ENCODE measurements around the gene AKT1S1. TPM values are rescaled to one million over a fixed set of nuclear protein-coding genes. Genes with fewer than 3 reads are reported as not detected.

Gene AKT1S1
- total RNA-seq, 1 experiment from 2014 or later, result 70.6 TPM

DNA sequence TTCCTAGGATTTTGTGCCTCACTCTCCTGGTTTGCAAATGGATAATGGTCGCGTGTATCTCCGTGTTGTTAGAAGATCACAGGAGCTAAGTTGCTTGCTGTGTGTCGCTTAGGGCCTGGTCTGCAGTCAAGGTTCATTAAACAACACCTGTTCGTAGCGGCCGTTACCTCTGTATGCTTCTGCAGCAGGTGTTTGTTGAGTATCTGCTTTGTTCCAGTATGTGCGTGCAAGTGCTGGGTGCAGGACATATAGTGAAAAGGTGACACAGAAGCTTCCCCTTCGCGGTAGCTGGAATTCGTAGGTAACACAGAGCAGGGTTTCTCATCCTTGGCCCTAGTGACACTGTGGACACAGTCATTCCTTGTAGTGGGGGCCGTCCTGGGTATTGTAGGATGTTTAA, 53.7 kb downstream of the AKT1S1 start (continued):
- TF ChIP-seq, protein P1, sequence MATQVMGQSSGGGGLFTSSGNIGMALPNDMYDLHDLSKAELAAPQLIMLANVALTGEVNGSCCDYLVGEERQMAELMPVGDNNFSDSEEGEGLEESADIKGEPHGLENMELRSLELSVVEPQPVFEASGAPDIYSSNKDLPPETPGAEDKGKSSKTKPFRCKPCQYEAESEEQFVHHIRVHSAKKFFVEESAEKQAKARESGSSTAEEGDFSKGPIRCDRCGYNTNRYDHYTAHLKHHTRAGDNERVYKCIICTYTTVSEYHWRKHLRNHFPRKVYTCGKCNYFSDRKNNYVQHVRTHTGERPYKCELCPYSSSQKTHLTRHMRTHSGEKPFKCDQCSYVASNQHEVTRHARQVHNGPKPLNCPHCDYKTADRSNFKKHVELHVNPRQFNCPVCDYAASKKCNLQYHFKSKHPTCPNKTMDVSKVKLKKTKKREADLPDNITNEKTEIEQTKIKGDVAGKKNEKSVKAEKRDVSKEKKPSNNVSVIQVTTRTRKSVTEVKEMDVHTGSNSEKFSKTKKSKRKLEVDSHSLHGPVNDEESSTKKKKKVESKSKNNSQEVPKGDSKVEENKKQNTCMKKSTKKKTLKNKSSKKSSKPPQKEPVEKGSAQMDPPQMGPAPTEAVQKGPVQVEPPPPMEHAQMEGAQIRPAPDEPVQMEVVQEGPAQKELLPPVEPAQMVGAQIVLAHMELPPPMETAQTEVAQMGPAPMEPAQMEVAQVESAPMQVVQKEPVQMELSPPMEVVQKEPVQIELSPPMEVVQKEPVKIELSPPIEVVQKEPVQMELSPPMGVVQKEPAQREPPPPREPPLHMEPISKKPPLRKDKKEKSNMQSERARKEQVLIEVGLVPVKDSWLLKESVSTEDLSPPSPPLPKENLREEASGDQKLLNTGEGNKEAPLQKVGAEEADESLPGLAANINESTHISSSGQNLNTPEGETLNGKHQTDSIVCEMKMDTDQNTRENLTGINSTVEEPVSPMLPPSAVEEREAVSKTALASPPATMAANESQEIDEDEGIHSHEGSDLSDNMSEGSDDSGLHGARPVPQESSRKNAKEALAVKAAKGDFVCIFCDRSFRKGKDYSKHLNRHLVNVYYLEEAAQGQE (IDR thresholded peaks at IDR 0.05; ENCODE audit: low read depth), result no peak
- TF ChIP-seq ELF1 (IDR thresholded peaks at IDR 0.05; ENCODE audit: borderline replicate concordance, low read depth), result no peak

DNA sequence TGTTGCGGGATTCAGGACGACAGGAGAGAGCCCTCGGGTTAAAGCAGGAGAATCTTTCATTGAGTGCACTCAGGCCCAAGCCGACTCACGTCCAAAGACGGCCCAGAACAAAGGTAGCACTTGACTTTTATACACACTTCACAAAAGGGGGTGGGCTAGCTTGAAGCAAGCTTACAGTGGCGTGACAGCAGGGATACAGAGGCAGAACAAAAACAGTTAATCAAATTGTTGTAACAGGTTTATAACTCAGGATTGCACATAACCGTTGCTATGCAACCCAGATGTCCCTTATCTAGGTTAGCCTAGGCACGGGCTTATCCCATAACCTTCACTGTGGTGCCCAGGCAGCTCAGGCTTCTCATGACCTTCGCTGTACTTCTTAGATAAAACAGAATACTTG, 57.0 kb downstream of the AKT1S1 start:
- H3K9ac ChIP-seq (ENCODE audit: low read length), result no peak overlapping the region
- ChIA-PET CTCF (no interaction called here), POLR2A (no interaction called here), RAD21 (ENCODE audit: low non-redundant PET in 1 of 2, low total read pairs in 2 of 2, uncharacterized antibody in 2 of 2, unreplicated experiment in 2 of 2) (no interaction called here)
- H3K4me3 ChIP-seq (replicated peaks in 1 of 2; ENCODE audit: low read depth in 1 of 2, low read length in 2 of 2), result no peak overlapping the region
- intact Hi-C loops (cut with micrococcal nuclease), result no loop called here
- H2AFZ ChIP-seq (ENCODE audit: low read depth, low read length, poor library complexity, severe bottlenecking), result no peak overlapping the region
- no peaks in the 10 kb centered on the region for H3K9me2 ChIP-seq (ENCODE audit: insufficient read depth)
- H3K79me2 ChIP-seq (ENCODE audit: insufficient read depth, low read length), result peaks cover 54% of the 10 kb centered on the region
- ATAC-seq (no peak), DNase-seq (ENCODE audit: low read depth, low spot score) (no peak)
- H3K27ac ChIP-seq (ENCODE audit: low read depth, low read length), result no peak overlapping the region
- peaks cover 6 to 15% of the 10 kb centered on the region in 2 experiments; a peak in 2 of 4 replicates for H3K36me3 ChIP-seq (ENCODE audit: control insufficient read depth in 1 of 2, insufficient read depth in 2 of 2, low read length in 2 of 2)
- no peak overlapping the region for H3K4me2 ChIP-seq (ENCODE audit: low read length)
- TF ChIP-seq RAD21 (IDR thresholded peaks at IDR 0.05; ENCODE audit: low read depth), result no peak
- no peak for TF ChIP-seq JUND (IDR thresholded peaks at IDR 0.05)
- TF ChIP-seq, protein P2, sequence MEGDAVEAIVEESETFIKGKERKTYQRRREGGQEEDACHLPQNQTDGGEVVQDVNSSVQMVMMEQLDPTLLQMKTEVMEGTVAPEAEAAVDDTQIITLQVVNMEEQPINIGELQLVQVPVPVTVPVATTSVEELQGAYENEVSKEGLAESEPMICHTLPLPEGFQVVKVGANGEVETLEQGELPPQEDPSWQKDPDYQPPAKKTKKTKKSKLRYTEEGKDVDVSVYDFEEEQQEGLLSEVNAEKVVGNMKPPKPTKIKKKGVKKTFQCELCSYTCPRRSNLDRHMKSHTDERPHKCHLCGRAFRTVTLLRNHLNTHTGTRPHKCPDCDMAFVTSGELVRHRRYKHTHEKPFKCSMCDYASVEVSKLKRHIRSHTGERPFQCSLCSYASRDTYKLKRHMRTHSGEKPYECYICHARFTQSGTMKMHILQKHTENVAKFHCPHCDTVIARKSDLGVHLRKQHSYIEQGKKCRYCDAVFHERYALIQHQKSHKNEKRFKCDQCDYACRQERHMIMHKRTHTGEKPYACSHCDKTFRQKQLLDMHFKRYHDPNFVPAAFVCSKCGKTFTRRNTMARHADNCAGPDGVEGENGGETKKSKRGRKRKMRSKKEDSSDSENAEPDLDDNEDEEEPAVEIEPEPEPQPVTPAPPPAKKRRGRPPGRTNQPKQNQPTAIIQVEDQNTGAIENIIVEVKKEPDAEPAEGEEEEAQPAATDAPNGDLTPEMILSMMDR (IDR thresholded peaks at IDR 0.05 in 2 of 3, conservative IDR thresholded peaks at IDR 0.05 in 1 of 3; ENCODE audit: borderline replicate concordance in 1 of 3, insufficient read depth in 1 of 3, low read depth in 2 of 3, low read length in 2 of 3), result no peak
- TF ChIP-seq, protein P3, sequence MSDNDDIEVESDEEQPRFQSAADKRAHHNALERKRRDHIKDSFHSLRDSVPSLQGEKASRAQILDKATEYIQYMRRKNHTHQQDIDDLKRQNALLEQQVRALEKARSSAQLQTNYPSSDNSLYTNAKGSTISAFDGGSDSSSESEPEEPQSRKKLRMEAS (IDR thresholded peaks at IDR 0.05), result no peak
- no peak for TF ChIP-seq EZH2phosphoT487 (IDR thresholded peaks at IDR 0.05; ENCODE audit: borderline replicate concordance)
- TF ChIP-seq EGR1 (IDR thresholded peaks at IDR 0.05; ENCODE audit: low read depth), result no peak
- TF ChIP-seq EZH2 (IDR thresholded peaks at IDR 0.05), result no peak
- TF ChIP-seq FOSL1 (IDR thresholded peaks at IDR 0.05; ENCODE audit: low read depth), result no peak
- no peak for TF ChIP-seq ZNF274 (IDR thresholded peaks at IDR 0.05; ENCODE audit: low read depth, low read length)
- TF ChIP-seq, protein P4, sequence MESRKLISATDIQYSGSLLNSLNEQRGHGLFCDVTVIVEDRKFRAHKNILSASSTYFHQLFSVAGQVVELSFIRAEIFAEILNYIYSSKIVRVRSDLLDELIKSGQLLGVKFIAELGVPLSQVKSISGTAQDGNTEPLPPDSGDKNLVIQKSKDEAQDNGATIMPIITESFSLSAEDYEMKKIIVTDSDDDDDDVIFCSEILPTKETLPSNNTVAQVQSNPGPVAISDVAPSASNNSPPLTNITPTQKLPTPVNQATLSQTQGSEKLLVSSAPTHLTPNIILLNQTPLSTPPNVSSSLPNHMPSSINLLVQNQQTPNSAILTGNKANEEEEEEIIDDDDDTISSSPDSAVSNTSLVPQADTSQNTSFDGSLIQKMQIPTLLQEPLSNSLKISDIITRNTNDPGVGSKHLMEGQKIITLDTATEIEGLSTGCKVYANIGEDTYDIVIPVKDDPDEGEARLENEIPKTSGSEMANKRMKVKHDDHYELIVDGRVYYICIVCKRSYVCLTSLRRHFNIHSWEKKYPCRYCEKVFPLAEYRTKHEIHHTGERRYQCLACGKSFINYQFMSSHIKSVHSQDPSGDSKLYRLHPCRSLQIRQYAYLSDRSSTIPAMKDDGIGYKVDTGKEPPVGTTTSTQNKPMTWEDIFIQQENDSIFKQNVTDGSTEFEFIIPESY (IDR thresholded peaks at IDR 0.05; ENCODE audit: extremely low read depth, insufficient replicate concordance, low read length), result no peak
- no peak for TF ChIP-seq POLR2A (IDR thresholded peaks at IDR 0.05; ENCODE audit: borderline replicate concordance, extremely low read depth, insufficient read depth, insufficient read length)
- no peak for TF ChIP-seq POLR2AphosphoS5 (IDR thresholded peaks at IDR 0.05; ENCODE audit: low read depth, low read length)
- TF ChIP-seq, protein P5, sequence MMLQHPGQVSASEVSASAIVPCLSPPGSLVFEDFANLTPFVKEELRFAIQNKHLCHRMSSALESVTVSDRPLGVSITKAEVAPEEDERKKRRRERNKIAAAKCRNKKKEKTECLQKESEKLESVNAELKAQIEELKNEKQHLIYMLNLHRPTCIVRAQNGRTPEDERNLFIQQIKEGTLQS (IDR thresholded peaks at IDR 0.05), result no peak
- no peak for TF ChIP-seq CEBPB (IDR thresholded peaks at IDR 0.05; ENCODE audit: low read depth)
- peaks cover 14 to 23% of the 10 kb centered on the region in 2 experiments for H3K4me1 ChIP-seq (ENCODE audit: control insufficient read depth in 1 of 2, insufficient read depth in 2 of 2, low read length in 2 of 2)
- H3K27me3 ChIP-seq (ENCODE audit: insufficient read depth, low read length), result no peaks in the 10 kb centered on the region
- H4K20me1 ChIP-seq (ENCODE audit: insufficient read depth), result no peaks in the 10 kb centered on the region
- no peaks in the 10 kb centered on the region for H3K9me3 ChIP-seq (ENCODE audit: control insufficient read depth in 1 of 2, insufficient read depth in 1 of 2, low read depth in 1 of 2, low read length in 2 of 2)
- BruUV-seq (replicated peaks), result no TSS peak
